HG03025 (cell line): Measurements from ENCODE around the gene PGM2L1.
"Not testable (repeated sequence)": the region's sequence is repeated elsewhere in the genome, so short reads cannot be mapped to it uniquely, and the experiment has no call there.

Experiments used
- ATAC-seq: cut with Tn5 transposase; IDR thresholded peaks from one replicate; pipeline ENCODE4 v1.9.1; 2021; ENCODE audit warnings: mild to moderate bottlenecking, moderate library complexity; ENCODE audit not compliant: unreplicated experiment, low FRiP score

PGM2L1 gene

DNA sequence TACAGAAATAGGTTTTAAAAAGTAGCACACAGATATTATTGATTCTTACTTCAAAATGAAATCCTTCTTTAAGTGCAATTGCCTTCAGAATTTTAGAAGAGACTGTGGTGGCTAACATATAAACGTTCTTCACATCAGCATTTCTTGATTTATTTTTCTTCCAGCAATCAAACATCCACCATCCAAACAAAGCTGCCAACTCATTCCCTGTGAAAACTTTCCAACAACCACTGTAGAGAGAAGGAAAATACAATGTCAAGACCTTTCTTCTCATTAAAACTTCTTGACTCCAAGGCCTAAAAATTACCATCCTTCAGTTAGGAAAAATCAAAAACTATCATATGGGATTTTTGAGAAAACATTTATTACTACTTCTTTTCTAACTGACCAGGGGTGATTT, 52.8 kb downstream of the PGM2L1 start:
- ATAC-seq: no peak

DNA sequence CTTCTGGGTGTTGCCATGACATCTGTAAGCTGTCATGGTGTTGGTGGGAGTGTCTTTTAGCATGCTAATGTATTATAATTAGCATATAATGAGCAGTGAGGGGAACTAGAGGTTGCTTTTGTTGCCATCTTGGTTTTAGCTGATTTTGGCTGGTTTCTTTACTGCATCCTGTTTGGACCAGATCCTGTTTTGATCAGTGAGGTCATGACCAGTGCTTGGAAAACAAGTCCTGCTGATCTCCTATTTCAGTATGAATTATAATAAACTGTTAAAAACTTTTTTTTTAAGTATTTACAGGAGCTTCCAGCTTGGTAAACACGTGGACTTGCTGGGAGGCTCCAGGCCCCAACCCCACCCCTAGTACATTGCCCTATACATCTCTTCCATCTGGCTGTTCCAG, 56.3 kb downstream of the PGM2L1 start:
- no peak for ATAC-seq

DNA sequence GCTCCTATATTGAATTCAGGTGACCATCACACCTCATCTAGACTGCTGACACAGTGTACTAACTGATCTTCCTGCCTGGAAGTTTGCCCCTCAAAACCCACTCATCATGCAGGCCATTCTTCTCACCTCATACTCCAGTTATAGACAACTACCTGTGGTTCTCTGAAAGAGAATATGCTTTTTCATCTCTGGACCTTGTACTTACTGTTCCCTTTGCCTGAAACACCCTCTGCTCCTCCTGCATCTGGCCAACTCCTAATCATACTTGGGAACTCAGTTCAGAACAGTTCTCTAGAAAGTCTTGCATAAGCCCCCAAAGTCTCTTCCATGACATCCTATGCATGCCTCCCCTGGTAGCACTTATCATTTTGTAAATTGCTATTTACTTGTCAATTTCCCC, 58.6 kb downstream of the PGM2L1 start:
- no peak for ATAC-seq

DNA sequence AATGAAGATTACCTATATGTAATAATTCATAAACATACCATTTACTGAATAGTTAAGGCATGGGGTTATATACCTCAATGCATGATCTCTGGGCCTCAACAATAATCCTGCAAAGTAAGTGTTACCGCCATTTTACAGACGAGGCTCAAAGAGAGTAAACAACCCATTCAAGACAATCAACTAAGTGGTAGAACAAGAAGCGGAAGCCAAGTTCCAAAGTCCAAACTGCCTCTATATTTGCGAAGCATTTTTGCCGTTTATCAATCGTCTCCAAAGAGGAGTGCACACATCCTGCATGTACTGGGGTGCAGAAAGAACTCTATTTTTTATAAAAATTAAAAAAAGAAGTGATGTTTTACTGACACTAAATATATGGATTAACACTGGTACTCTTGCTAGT, 59.3 kb downstream of the PGM2L1 start:
- no peak for ATAC-seq

DNA sequence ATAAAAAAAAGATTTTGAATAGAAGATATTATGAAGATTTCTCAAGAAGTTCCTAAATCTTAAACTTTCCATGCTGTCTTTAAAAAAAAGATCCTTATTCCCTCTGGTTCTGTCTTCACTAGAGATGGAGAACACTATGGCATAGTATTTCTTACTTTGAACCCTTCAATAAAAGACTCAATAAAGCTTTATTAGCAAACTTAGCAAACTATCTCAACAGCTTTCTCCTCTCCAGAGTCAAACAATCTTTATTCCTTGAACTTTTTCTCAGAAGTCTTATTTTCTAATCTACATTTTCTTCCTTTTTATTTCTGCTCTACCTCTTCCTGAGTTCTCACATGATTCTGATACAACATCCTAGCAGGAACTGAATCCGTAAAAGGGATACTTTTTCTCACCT, 65.0 kb downstream of the PGM2L1 start:
- ATAC-seq: no peak

DNA sequence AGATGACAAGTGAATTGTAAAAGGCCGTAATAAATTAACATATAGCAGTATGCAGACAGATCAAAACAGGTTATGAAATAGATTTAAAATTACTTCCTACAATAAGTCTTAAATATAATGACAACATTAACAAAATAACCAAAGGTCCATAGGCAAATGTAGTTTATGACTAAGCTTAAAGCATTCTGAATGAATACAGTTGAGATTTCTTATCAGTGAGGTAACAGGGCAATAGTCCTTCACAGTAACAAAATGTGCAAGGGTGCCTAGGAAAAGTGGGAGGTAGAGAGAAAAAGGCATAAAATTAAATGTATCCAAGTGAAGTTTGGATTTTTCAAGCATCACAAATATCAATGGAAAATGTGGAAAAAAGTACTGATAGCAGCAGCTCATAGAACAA, 65.9 kb downstream of the PGM2L1 start:
- ATAC-seq: no peak

DNA sequence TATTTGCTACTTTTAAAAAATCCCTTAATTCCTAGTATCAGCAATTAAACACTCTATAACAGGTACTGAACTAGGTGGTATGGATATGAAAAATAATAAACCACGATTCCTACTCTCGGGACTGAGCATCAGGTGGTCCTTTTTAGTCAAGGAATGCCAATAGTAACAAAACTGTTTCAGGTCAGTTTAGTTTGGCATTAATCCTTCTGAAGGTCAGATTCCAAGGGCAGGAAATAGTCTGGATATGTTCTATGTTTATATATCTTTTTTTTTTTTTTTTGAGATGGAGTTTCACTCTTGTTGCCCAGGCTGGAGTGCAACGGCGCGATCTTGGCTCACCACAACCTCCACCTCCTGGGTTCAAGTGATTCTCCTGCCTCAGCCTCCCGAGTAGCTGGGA, 67.2 kb downstream of the PGM2L1 start:
- ATAC-seq: not testable (repeated sequence)

DNA sequence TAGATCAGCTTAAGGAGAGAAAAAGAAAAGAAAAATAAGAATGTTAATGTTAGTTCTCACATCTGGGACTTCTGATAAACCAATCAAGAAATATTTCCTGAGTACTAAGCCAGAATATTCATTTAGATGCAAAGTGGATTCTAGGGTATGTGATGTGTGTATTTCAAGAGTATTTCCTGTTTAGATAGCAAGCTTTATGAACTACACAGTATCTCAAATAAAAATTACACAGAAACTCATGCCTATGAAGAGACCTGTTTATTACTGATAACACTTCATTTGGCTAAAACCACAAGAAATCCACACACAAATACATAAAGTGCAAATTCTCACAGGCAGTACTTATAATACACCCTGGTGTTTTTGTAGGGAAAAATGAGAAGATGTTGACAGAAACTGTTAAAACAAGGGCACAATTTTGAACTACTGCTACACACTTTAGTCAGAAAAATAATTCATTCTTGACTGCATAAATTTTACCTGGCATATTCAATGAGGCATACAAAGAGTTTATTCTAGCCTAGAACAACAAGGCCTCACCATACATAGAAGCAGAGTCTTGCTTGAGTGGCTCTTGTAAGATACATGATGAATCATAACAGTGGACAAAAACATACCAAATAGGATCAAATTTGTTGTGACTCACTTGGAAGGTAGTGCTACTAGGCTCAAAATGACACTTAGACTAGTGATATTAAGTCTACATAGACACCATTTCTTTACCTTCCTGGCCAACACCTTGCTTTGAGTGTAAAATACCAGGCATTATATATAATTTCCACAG, 68.0 kb downstream of the PGM2L1 start:
- ATAC-seq: no peak

DNA sequence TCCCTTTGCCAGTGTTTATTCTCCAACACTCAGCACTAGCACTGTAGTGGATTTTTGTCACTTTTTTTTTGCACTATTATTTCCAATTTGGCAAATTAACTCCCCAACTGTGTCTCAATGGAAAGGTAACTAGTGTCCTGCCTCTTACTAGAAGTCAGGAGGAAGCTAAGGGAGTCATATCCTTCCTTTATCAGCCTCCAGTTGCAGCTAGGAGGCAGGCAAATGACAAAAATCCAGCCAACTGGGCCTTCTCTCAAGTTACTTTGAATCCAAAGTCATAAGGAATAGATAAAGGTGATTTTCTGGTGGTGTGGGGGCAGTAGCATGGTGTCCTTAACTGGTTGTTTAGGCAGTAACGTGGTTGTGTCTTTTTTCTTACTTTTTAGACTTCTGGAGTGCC, 71.2 kb downstream of the PGM2L1 start:
- no peak for ATAC-seq

DNA sequence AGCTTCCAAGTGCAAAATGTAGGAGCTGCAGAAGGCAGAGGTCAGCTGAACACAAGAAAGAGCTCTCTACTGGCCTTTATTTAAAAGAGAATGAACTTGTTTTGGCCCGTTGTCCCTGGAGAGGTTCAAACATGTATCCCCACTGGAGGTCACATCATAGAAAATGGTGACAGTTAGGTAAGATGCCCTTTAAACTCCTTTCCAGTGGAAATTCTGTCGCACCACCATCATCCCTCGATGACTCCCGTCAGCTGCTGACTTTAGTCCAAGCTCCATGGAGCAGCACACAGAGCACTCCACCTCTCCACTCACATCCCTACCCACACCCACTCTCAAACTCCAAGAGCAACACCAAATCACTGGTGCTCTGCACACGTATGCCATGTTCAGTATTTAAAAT, 71.6 kb downstream of the PGM2L1 start:
- ATAC-seq: no peak

DNA sequence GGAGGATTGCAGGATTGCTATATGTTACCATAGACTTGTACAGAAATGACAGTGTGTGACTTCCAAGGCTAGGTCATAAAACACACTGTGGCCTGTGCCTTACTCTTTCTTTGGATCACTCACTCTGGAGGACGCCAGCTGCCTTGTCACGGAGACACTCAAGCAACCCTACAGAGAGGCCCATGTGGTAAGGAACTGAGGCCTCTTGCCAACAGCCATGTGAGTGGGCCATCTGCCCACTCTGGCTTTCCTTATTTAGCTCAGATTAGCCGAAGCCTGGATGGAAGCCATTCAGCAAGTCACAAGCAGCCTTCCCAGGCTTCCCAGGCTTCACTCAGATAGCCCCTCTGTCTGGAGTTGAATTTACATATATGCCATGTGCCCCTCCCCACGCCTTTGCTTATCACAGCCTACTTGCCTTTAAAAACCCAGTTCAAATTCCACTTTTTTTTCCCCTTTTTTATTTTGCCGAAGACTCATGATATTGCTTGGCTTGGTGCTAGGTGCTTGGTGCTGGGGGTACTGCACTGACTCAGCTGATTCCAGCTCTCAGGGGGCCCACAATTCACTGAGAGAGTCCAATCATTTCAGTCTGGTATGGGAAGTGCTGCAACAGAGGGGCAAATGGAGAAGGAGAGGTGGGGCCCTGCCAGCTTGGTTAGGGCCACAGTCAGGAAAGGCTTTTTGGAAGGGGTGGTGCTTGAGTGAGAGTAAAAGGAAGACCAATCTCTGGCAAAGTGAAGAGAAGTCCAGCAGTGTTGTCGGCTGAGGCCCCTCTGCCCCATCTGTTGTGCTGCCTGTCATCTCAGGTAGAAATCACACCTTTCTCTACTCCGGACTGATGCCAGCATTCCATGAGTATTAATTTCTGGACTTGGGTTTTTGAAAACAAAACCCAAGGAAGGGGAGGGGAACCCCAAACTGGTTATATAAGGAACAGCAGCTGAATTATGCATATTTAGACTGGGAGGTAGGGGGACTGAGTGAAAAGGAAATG, 72.3 kb downstream of the PGM2L1 start:
- no peak for ATAC-seq

DNA sequence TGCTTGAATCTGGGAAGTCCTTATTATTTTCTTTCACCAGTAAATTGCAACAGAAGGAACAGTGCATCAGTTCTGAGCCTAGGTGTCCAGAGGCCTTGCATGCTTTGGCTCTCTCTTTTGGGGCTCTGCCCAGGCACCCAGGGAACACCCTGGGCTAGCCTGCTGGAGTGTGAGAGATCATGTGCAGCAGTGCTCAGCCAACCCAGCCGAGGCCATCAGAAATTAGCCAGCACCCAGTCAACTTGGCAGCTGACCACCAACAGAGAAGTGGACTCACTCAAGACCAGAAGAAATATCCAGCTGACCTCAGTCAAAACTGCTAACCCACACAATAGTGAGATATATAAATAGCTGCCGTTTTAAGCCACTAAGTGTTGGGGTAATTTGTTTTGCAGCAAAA, 75.6 kb downstream of the PGM2L1 start:
- no peak for ATAC-seq

DNA sequence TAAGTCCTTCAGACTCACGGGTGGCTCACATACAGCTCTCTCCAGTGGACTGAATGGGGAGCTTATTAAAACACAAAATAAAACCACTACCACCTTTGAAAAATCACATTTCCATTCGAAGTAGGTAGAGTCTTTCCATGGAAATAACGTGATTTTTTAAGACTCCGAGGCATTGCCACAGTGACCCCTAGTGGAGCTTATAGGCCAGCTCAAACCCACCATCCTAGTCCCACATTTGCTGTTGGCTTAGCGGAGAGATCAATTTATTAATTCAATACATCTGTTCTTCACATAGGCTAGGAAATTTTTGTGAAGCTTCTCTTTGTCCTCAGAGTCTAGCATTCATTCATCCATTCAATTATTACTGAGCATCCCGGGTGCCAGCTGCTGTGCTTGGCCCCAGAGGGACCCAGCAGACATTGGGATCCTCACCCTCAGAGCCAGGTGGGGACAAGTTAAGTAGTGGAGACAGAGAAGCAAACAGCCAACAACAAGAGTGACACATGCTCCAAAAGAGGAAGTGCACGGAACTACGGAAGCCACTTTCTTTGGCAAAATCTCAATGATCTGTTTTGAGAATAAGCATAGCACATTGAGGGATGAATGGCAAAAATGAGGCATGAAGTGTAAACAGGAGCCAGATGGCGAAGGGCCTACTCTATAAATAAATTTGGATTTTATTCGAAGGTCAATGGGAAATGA, 76.6 kb downstream of the PGM2L1 start:
- no peak for ATAC-seq

DNA sequence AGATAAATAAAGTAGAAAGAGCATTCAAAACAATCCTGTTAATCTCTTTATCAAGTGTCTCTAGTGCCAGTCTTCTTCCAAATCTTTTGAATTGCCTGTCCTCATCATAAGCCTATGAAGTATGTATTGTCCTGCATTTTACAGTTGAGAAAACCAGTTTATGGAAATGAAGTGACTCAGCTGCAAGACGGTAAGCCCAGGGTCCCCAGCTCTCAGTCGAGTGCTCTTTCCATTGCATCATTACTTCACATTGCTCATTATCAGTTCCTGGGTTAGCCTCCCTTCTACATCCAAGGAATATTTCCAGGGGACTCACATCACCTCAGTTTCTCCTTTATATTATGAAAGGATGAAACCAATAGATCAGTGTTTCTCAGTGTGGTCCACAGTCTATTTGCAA, 77.7 kb downstream of the PGM2L1 start:
- ATAC-seq: no peak

DNA sequence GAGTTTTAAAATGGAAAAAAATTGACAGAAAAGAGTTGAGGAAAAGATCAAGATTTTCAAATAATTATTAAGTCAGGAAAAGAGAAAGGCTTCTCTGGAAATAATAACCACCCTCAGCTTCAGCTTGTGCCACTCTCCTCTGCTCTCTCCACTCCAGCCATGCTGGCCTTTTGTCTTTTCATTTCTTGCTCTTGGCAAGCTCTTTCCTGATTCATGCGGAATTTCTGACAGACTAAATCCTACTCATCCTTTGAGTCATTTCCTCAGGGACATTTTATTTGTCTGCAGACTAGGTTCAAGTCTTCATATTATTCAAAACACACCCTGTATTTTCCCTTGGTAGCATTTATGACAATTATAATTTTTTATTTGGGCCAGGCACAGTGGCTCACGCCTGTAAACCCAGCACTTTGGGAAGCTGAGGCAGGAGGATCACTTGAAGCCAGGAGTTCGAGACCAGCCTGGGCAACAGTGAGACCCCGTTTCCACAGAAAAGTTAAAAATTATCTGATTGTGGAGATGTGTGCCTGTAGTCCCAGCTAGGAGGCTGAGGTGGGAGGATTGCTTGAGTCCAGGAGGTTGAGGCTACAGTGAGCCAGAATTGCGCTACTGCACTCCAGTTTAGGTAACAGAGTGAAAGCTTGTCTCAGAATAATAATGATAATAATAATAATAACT, 79.0 kb downstream of the PGM2L1 start:
- no peak for ATAC-seq

DNA sequence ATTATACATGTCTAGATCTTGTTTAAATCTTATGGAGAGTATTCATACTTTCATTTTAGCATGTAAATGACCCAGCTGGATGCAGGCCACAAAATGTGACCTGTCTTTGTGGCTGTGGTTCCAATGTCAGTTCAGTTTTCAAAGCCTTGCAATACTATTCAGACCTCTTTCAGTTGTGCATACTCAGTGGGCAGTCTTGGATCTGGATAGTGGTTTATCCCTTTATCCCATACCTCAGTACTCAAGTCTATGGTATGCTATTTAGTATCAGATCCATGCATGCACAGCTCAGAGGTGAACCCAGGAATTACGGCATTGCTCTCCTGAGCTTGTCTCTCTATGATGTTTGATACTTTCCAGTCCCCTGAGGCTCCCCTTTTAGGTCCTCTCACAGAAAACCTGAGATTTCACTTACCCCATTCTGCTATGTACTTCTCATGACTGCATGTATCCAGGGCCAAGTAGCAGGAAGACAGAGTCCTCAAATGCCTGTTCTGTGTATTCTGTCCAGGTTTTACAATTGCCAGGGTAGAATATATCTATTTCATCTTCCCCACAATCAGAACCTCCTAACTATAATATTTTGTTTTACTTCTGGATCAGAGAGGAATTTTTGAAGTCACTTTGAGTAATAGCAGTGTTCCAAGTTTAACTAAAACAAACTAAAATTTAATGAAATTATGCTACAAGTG, 79.8 kb downstream of the PGM2L1 start:
- no peak for ATAC-seq

DNA sequence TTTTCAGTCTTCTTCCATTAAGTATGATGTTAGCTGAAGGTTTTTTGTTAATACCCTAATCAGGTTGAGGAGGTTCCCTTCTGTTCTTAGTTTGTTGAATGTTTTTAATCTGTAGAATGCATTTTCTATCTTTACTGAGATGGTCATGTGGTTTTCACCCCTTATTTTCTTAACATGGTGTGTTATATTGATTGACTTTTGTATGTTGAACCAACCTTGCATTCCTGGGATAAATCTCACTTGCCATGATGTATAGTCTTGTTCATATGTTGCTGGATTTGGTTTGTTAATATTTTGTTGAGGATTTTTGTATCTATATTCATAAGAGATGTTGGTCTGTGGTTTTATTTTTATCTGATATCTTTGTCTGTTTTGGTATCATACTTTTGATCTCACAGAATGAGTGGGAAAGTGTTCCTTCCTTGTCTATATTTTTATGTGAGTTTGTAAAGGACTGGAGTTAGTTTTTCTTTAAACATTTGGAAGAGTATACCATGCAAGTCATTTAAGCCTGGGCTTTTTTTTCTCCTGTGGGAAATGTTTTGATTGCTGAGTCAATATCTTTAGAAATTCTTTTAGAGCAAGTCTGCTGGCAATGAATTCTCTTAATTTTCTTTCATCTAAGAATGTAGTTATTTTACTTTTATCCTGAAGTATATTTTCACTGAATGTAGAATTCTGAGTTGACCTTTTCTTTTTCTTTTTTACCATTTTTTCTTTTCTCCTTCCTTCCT, 81.3 kb downstream of the PGM2L1 start:
- no peak for ATAC-seq

DNA sequence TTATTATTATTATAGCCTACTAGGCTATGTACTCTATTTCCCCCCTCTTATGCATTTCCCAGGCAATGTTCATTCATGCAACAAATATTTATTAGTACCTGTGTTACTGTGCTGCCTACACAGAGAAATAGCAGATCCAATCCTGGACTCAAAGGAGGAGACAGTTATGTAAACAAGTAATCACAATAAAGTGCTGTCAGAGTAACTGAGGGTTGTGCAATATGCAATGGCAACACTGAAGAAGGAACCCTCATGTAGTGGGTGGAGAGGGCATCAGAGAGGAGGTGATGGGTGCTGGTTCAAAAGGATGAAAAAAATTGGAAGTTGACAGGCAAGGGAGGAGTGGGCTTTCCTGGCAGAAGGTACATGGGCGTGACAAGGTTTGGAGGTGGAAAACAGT, 85.9 kb downstream of the PGM2L1 start:
- no peak for ATAC-seq

DNA sequence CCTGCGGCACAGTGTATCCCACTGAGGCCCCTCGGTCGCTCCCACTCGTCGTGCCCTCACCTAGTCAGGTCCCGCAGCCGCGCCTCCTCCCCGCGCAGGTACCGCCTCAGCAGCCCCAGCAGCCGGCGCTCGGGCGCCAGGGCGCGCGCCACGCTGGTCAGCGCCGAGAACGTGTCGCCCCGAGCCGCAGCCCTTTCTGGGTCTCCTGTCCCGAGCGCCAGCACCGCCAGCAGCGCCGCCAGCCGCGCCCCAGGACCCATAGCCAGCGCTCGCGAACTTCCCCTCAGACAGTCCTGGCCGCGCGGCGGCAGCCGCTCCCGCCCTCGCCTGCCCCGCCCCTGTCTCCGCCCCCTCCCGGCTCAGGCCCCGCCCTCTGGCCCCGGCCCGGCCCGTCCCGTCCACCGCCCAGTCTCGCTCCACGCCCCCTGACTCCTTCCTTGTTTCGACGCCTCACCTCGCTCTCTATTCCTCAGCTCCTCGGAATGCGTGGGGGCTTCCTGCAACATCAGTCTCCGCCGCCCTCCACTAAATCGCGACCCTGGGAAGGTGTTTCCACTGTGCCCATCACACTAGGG, 86.8 kb downstream of the PGM2L1 start, which contains the start of gene P4HA3:
TSS of gene P4HA3 (minus strand) at position 289 of the 575 bp plus-strand sequence. CDS start at position 260, 29 bp downstream.
- no peak for ATAC-seq
